Endothelial cell of umbilical vein (primary cell): ENCODE data around the gene PAN3. TPM values are rescaled to one million over a fixed set of nuclear protein-coding genes. Genes with fewer than 3 reads are reported as not detected.

ENCODE experiments used
- BruUV-seq: library from RNA; stranded (reverse); fragments of 400-500 nt; replicated peaks from 2 replicates; lab custom pipeline; 2021; lab: Mats Ljungman, UMichigan
- CTCF ChIA-PET: fragments of 300-600, 350-600 bp; sonication (Branson Sonifier 250); formaldehyde crosslinking; loops from one replicate; lab custom pipeline; 2021; ENCODE audit warnings: antibody characterized with exemption, inconsistent platforms; lab: Charles Lee
- POLR2A ChIA-PET: fragments of 300-600, 350-600 bp; sonication (Branson Sonifier 250); formaldehyde crosslinking; loops from one replicate; lab custom pipeline; 2021; ENCODE audit warnings: antibody characterized with exemption, inconsistent platforms; lab: Charles Lee
- DNase-seq: peaks from one replicate; pipeline ENCODE4 v3.0.0-alpha.2; 2011; ENCODE audit warnings: low read depth, low spot score
- FAIRE-seq: peaks from 2 replicates; lab custom pipeline; 2011; peaks lifted over from hg19 to GRCh38; lab: Jason Lieb, UNC
- H2AFZ ChIP-seq: 2 replicates; pipeline ENCODE4 v1.6.0; 2012; ENCODE audit warnings: low read depth, low read length, control low read depth, inconsistent platforms
- H3K27ac ChIP-seq: 2 replicates; pipeline ENCODE4 v1.5.1; 2011; ENCODE audit warnings: low read depth, mild to moderate bottlenecking, control low read depth, low read length, moderate library complexity; ENCODE audit not compliant: insufficient read depth
- H3K27me3 ChIP-seq, 2 experiments: 2 replicates each; pipeline versions ENCODE4 v1.6.0 to v1.6.1; 2011; ENCODE audit warnings: low read length in 2 of 2, mixed read lengths in 1 of 2; ENCODE audit not compliant: control insufficient read depth in 2 of 2, insufficient read depth in 2 of 2
- H3K36me3 ChIP-seq, 2 experiments: 2 replicates in 1 of 2; 3 replicates in 1 of 2; pipeline ENCODE4 v1.5.1; 2011; ENCODE audit warnings: low read length in 2 of 2, mild to moderate bottlenecking in 1 of 2, moderate library complexity in 1 of 2; ENCODE audit not compliant: control insufficient read depth in 2 of 2, insufficient read depth in 2 of 2; ENCODE audit errors: extremely low read depth in 1 of 2
- H3K4me1 ChIP-seq: 3 replicates; pipeline ENCODE4 v1.5.1; 2011; ENCODE audit warnings: mild to moderate bottlenecking, low read length; ENCODE audit not compliant: control insufficient read depth, insufficient read depth; ENCODE audit errors: extremely low read depth
- H3K4me2 ChIP-seq: 2 replicates; pipeline ENCODE4 v1.6.1; 2011; ENCODE audit warnings: low read length, control low read depth, mixed read lengths; ENCODE audit not compliant: insufficient read depth
- H3K4me3 ChIP-seq, 3 experiments: fragments of 200-600 bp in 1 of 3; sonication (generic), shearing (Covaris generic) in 1 of 3; replicated peaks in 1 of 3; 2 replicates each; pipeline ENCODE4 v1.5.1; 2011 to 2016; ENCODE audit warnings: control low read depth in 3 of 3, low read length in 3 of 3, mild to moderate bottlenecking in 2 of 3, inconsistent platforms in 1 of 3, low read depth in 1 of 3, moderate library complexity in 1 of 3; ENCODE audit not compliant: insufficient read depth in 1 of 3
- H3K79me2 ChIP-seq: 2 replicates; pipeline ENCODE4 v1.6.0; 2012; ENCODE audit warnings: low read length, inconsistent platforms; ENCODE audit not compliant: control insufficient read depth, insufficient read depth
- H3K9ac ChIP-seq: replicated peaks from 2 replicates; pipeline ENCODE3; 2011; ENCODE audit warnings: low read length, control low read depth; ENCODE audit not compliant: insufficient read depth; ENCODE audit errors: extremely low read depth
- H3K9me1 ChIP-seq: replicated peaks from 3 replicates; pipeline ENCODE4 v1.6.0; 2011; ENCODE audit warnings: mild to moderate bottlenecking, low read length; ENCODE audit not compliant: control insufficient read depth, insufficient read depth; ENCODE audit errors: extremely low read depth
- H3K9me3 ChIP-seq: replicated peaks from 2 replicates; pipeline ENCODE4 v1.5.1; 2012; ENCODE audit warnings: low read length, inconsistent platforms; ENCODE audit not compliant: control insufficient read depth, insufficient read depth
- H4K20me1 ChIP-seq: replicated peaks from 2 replicates; pipeline ENCODE3; 2011; ENCODE audit warnings: mild to moderate bottlenecking, low read length; ENCODE audit not compliant: control insufficient read depth, insufficient read depth; ENCODE audit errors: extremely low read depth
- EZH2 ChIP-seq: IDR thresholded peaks from 2 replicates; pipeline ENCODE4 v1.6.1; 2012; ENCODE audit warnings: borderline replicate concordance, low read depth, mild to moderate bottlenecking, moderate library complexity, low read length, inconsistent platforms; ENCODE audit not compliant: severe bottlenecking
- FOS ChIP-seq: IDR thresholded peaks from 2 replicates; pipeline ENCODE4 v1.6.1; 2011; ENCODE audit warnings: mild to moderate bottlenecking, low read length, moderate library complexity, borderline replicate concordance; ENCODE audit not compliant: insufficient read depth
- GATA2 ChIP-seq: IDR thresholded peaks from 2 replicates; pipeline ENCODE4 v1.7.0; 2011; ENCODE audit warnings: low read depth, mild to moderate bottlenecking, moderate library complexity, mixed read lengths, low read length; ENCODE audit not compliant: insufficient read length, insufficient read depth
- JUN ChIP-seq: IDR thresholded peaks from 2 replicates; pipeline ENCODE4 v1.6.1; 2011; ENCODE audit warnings: borderline replicate concordance, low read depth; ENCODE audit not compliant: insufficient read length, insufficient read depth
- MAX ChIP-seq: IDR thresholded peaks from 2 replicates; pipeline ENCODE4 v1.6.1; 2011; ENCODE audit not compliant: insufficient read depth, insufficient read length
- MYC ChIP-seq: IDR thresholded peaks from one replicate; pipeline ENCODE4 v1.6.1; 2011; ENCODE audit warnings: mild to moderate bottlenecking, low read depth, low read length
- POLR2A ChIP-seq: IDR thresholded peaks from 2 replicates; pipeline ENCODE4 v1.6.1; 2012; ENCODE audit warnings: low read depth, mild to moderate bottlenecking, control low read depth, low read length
- POLR2AphosphoS5 ChIP-seq: IDR thresholded peaks from 2 replicates; pipeline ENCODE4 v1.6.1; 2012; ENCODE audit warnings: low read depth, mild to moderate bottlenecking, control low read depth, low read length, moderate library complexity; ENCODE audit not compliant: insufficient read depth
- dilution Hi-C: fragments of 300-500 bp; cut with MboI; formaldehyde crosslinking; loops from one replicate; pipeline ENCODE4 v1.15.0; 2019; ENCODE audit warnings: low sequenced_read_pairs; ENCODE audit not compliant: extremely low pct_ligation_motif_present
- intact Hi-C: fragments of 100-400 bp; cut with micrococcal nuclease; formaldehyde crosslinking; loops from one replicate; pipeline ENCODE4 v1.10.0; 2022
- polyA plus RNA-seq, 4 experiments: library from polyadenylated mRNA; depleted of rRNA in 3 of 4; stranded (reverse) in 3 of 4; unstranded in 1 of 4; fragments of >200 nt; gene quantifications; 2 replicates each; pipeline versions ENCODE4 v1.2.1 to v1.2.3, GENCODE V29; 2011 to 2012; ENCODE audit warnings: missing spikeins in 1 of 4
- total RNA-seq: library from RNA; stranded (reverse); gene quantifications from 2 replicates; pipeline ENCODE4 v1.2.3, GENCODE V29; 2021
- TF ChIP-seq, protein P1 (sequence below), 2 donors: IDR thresholded peaks; 1 replicate in 1 of 2; 2 replicates in 1 of 2; pipeline ENCODE4 v1.5.1; 2011; ENCODE audit warnings: low read length in 2 of 2, mild to moderate bottlenecking in 2 of 2, moderate library complexity in 2 of 2, control low read depth in 1 of 2, inconsistent platforms in 1 of 2, low read depth in 1 of 2; ENCODE audit not compliant: insufficient read depth in 1 of 2; ENCODE audit errors: extremely low read depth in 1 of 2

PAN3 gene
- total and polyA plus RNA-seq, 2 donors (not counting 3 experiments of a cell fraction or from before 2014, with no cell fraction given): 8.5 to 31.9 TPM

DNA sequence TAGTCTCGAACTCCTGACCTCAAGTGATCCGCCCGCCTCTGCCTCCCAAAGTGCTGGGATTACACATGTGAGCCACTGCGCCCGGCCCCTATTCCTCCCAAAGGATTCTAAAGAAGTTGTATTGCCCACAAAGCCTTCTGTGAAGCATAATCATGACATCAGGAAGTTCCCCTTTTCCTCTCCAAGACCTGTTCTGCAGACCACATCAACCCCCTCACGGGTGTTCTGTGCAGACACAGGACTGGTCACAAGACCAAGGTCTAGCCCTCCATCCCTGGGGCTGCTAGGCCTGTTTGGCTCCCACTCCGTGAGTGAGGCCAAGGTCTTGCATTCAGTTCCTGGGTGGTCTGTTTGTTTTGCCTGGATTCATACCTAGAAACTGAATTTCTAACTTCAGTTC, 178.5 kb downstream of the PAN3 start:
- FAIRE-seq: no peak
- H3K9ac ChIP-seq: no peak overlapping the region
- ChIA-PET CTCF (interaction anchor here (0.6 to 1.1 kb wide), 2 partner anchors 324 to 502 kb away, joined by 3 to 4 read pairs; no protein-coding TSS in a partner anchor), POLR2A (no interaction called here)
- H3K9me3 ChIP-seq: no peaks in the 10 kb centered on the region
- H4K20me1 ChIP-seq: no peaks in the 10 kb centered on the region
- H3K79me2 ChIP-seq: no peaks in the 10 kb centered on the region
- intact Hi-C loops: no loop called here
- peaks cover 2 to 4% of the 10 kb centered on the region in 2 experiments for H3K36me3 ChIP-seq
- H3K27me3 ChIP-seq: no peaks in the 10 kb centered on the region
- BruUV-seq: no TSS peak
- H2AFZ ChIP-seq: no peak overlapping the region
- no peaks in the 10 kb centered on the region for H3K9me1 ChIP-seq
- no peak for TF ChIP-seq MYC
- no peak for TF ChIP-seq MAX
- TF ChIP-seq FOS: no peak
- TF ChIP-seq POLR2AphosphoS5: no peak
- TF ChIP-seq, protein P1, sequence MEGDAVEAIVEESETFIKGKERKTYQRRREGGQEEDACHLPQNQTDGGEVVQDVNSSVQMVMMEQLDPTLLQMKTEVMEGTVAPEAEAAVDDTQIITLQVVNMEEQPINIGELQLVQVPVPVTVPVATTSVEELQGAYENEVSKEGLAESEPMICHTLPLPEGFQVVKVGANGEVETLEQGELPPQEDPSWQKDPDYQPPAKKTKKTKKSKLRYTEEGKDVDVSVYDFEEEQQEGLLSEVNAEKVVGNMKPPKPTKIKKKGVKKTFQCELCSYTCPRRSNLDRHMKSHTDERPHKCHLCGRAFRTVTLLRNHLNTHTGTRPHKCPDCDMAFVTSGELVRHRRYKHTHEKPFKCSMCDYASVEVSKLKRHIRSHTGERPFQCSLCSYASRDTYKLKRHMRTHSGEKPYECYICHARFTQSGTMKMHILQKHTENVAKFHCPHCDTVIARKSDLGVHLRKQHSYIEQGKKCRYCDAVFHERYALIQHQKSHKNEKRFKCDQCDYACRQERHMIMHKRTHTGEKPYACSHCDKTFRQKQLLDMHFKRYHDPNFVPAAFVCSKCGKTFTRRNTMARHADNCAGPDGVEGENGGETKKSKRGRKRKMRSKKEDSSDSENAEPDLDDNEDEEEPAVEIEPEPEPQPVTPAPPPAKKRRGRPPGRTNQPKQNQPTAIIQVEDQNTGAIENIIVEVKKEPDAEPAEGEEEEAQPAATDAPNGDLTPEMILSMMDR (IDR thresholded peaks at IDR 0.05; ENCODE audit: extremely low read depth in 1 of 2, insufficient read depth in 1 of 2, low read depth in 1 of 2, low read length in 2 of 2): no peak
- no peak for TF ChIP-seq GATA2
- TF ChIP-seq JUN: no peak
- no peak for TF ChIP-seq POLR2A
- no peak for TF ChIP-seq EZH2
- H3K4me2 ChIP-seq: no peak overlapping the region
- no peak for DNase-seq
- peaks cover 7% of the 10 kb centered on the region for H3K4me1 ChIP-seq
- H3K4me3 ChIP-seq: no peak overlapping the region
- dilution Hi-C loops: loop anchor here (25.0 kb wide), 1 partner anchor 170 kb away; the partner anchor contains the start of gene FLT1
- H3K27ac ChIP-seq: no peak overlapping the region
